Body of pancreas (tissue), 4 donors: ENCODE measurements around the gene SPOP.

Source experiments
- CTCF ChIP-seq, 7 experiments: fragments of 450-650 bp in 4 of 7; fragments of 200-600 bp in 3 of 7; sonication (generic) in 3 of 7; IDR thresholded peaks; one replicate each; pipeline ENCODE4 v1.5.1; 2016 to 2019; ENCODE audit warnings: antibody characterized with exemption in 7 of 7
- POLR2A ChIP-seq, 3 donors: fragments of 450-650 bp; IDR thresholded peaks; one replicate each; pipeline ENCODE4 v1.6.1; 2016; ENCODE audit warnings: antibody characterized with exemption in 3 of 3, mild to moderate bottlenecking in 2 of 3

DNA sequence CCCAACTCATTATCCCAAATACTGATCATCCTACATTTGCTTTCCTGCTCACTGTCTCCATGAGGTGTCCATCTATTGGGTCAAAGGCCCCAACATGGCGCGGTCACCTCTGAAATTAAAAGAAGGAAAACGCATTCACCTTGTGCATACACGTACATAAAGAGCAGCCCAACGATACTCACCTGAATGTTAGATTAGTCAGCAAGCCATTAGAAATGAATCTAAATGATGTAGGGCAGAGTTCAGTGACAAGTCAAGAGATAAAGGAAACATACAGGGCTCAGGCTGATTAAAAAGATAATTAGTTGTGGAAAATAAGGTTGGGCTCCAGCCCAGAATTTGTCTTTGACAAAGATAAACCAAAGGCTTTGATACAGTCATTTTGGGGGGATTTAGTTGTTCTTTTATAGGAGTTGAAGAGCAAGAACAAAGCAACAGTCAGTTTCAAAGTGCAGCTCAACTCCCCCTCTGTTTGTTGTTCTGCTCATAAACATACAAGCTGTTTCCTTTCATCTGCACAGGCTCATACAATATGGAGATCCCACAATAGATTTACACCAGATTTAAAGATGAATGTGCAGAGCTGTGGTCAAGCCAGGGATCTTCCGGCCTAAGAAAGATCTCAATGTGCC is 81.2 kb downstream of the SPOP start:
- no peak for TF ChIP-seq CTCF (IDR thresholded peaks at IDR 0.05)
- TF ChIP-seq POLR2A (IDR thresholded peaks at IDR 0.05): no peak
